GM23248 (cell line): ENCODE data around the gene RMI2. TPM values are rescaled to one million over a fixed set of nuclear protein-coding genes. Genes with fewer than 3 reads are reported as not detected.
A peak's percentile ranks its signal among the peaks of the same experiment; 100 is the strongest.

Source experiments
- DNase-seq: peaks from one replicate; pipeline ENCODE4 v3.0.0-alpha.2; 2015
- H2AFZ ChIP-seq: fragments of 200-600 bp; sonication (generic); 2 replicates; pipeline ENCODE4 v1.6.1; 2016; ENCODE audit warnings: antibody characterized with exemption
- H3F3A ChIP-seq: fragments of 200-600 bp; sonication (generic); 2 replicates; pipeline ENCODE4 v1.6.1; 2016; ENCODE audit warnings: mild to moderate bottlenecking, antibody characterized with exemption, mixed run types; ENCODE audit not compliant: insufficient read depth
- H3K27ac ChIP-seq: fragments of 200-600 bp; sonication (generic); 2 replicates; pipeline ENCODE4 v1.5.1; 2016; ENCODE audit warnings: mild to moderate bottlenecking
- H3K27me3 ChIP-seq: fragments of 200-600 bp; sonication (generic); replicated peaks from 2 replicates; pipeline ENCODE4 v1.6.1; 2016; ENCODE audit warnings: mild to moderate bottlenecking; ENCODE audit not compliant: insufficient read depth
- H3K36me3 ChIP-seq: fragments of 200-600 bp; sonication (generic); 2 replicates; pipeline ENCODE4 v1.6.1; 2016; ENCODE audit warnings: low read depth, mild to moderate bottlenecking
- H3K4me1 ChIP-seq: fragments of 200-600 bp; sonication (generic); 2 replicates; pipeline ENCODE4 v1.6.1; 2016; ENCODE audit warnings: mild to moderate bottlenecking; ENCODE audit not compliant: insufficient read depth
- H3K4me2 ChIP-seq: fragments of 200-600 bp; sonication (generic); one replicate; pipeline ENCODE4 v1.6.1; 2016; ENCODE audit warnings: mild to moderate bottlenecking; ENCODE audit not compliant: unreplicated experiment
- H3K4me3 ChIP-seq: fragments of 200-600 bp; sonication (generic); 2 replicates; pipeline ENCODE4 v1.5.1; 2016; ENCODE audit warnings: mild to moderate bottlenecking
- H3K79me2 ChIP-seq: fragments of 200-600 bp; sonication (generic); 2 replicates; pipeline ENCODE4 v1.6.1; 2016; ENCODE audit warnings: mild to moderate bottlenecking; ENCODE audit not compliant: insufficient read depth
- H3K9ac ChIP-seq: fragments of 200-600 bp; sonication (generic); 2 replicates; pipeline ENCODE4 v1.6.1; 2016; ENCODE audit warnings: mild to moderate bottlenecking
- H3K9me2 ChIP-seq: fragments of 200-600 bp; sonication (generic); 2 replicates; pipeline ENCODE4 v1.6.1; 2016; ENCODE audit warnings: mixed run types, mild to moderate bottlenecking, moderate library complexity; ENCODE audit not compliant: insufficient read depth
- H3K9me3 ChIP-seq: fragments of 200-600 bp; sonication (generic); one replicate; pipeline ENCODE4 v1.6.1; 2017; ENCODE audit warnings: low read depth
- H4K20me1 ChIP-seq: fragments of 200-600 bp; sonication (generic); 2 replicates; pipeline ENCODE4 v1.6.0; 2016; ENCODE audit not compliant: insufficient read depth
- EZH2 ChIP-seq: fragments of 200-600 bp; sonication (generic); IDR thresholded peaks from 2 replicates; pipeline ENCODE4 v1.6.1; 2018; ENCODE audit warnings: antibody characterized with exemption, mild to moderate bottlenecking; ENCODE audit not compliant: insufficient read depth, poor library complexity, severe bottlenecking
- EZH2phosphoT487 ChIP-seq: fragments of 200-600 bp; sonication (generic); IDR thresholded peaks from 2 replicates; pipeline ENCODE4 v1.6.1; 2018; ENCODE audit warnings: antibody characterized with exemption, moderate library complexity, mild to moderate bottlenecking, low read depth; ENCODE audit not compliant: insufficient read depth
- WGBS, 2 experiments: methylation state at CpG; one replicate each; pipeline ENCODE4 v1.1.6; 2015 to 2017; ENCODE audit warnings: low lambda C conversion rate in 2 of 2, low coverage in 1 of 2; ENCODE audit errors: missing lambda C conversion rate in 2 of 2; 5-methylcytosine and 5-hydroxymethylcytosine counted together
- in situ Hi-C: fragments of 300-500 bp; cut with MboI; formaldehyde crosslinking; loops from 2 replicates; pipeline ENCODE4 v1.15.0; 2020
- polyA plus RNA-seq: library from polyadenylated mRNA; unstranded; fragments of >200 nt; fragmentation: Nextera tagmentation; extraction: Ambion mirVana; gene quantifications from 2 replicates; pipeline ENCODE4 v1.2.1, GENCODE V29; 2016
- total RNA-seq: library from RNA; depleted of rRNA; stranded (reverse); fragments of >200 nt; shearing (Covaris generic); gene quantifications from 2 replicates; pipeline ENCODE4 v1.2.3, GENCODE V29; 2014

The RMI2 gene
- total and polyA plus RNA-seq, 2 experiments from 2014 or later = 8.5 to 11.9 TPM

DNA sequence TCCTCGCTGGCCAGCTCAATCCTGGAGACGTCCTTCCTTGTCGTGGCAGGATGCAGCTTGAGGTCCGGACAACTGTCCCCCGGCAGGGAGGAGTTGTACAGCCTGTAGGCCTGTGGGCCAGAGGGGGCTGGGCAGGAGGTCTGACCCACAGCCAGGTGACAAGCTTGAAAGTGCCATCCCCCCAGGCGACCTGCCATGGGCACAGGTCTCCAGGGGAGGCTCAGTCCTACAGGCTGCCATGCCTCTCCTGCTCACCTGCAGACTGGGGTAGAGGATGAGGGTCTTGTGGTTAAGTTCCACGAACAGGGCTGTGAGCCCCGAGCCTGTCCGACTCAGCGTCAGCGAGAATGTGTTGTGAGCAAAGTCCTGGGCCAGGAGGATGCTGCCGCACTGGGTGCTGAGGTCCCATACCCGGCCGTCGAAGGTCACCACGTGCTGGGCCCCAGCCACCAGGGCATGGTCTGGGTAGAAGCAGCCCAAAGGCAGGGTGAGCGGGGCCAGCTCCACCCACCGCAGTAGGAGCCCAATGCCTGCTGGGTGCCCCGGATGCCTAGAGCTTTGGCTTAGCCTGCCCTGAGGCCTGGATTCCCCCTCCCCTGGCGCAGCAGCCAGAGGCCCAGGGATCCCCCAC lies 39.8 kb downstream of the RMI2 start:
- 83 to 91% methylated on average over 18 to 20 of the region's 20 CpGs for WGBS, 2 experiments
- no peaks in the 10 kb centered on the region for H3F3A ChIP-seq
- H3K9ac ChIP-seq = no peak overlapping the region
- H3K36me3 ChIP-seq = no peaks in the 10 kb centered on the region
- no peaks in the 10 kb centered on the region for H3K4me1 ChIP-seq
- TF ChIP-seq EZH2 = no peak
- no peak overlapping the region for H3K27ac ChIP-seq
- H3K4me3 ChIP-seq = no peak overlapping the region
- no peaks in the 10 kb centered on the region for H3K9me3 ChIP-seq
- H2AFZ ChIP-seq = no peak overlapping the region
- H3K9me2 ChIP-seq = no peaks in the 10 kb centered on the region
- DNase-seq = no peak
- no peaks in the 10 kb centered on the region for H3K79me2 ChIP-seq
- H4K20me1 ChIP-seq = no peaks in the 10 kb centered on the region
- no peaks in the 10 kb centered on the region for H3K27me3 ChIP-seq
- no peak overlapping the region for H3K4me2 ChIP-seq
- in situ Hi-C loops = no loop called here

DNA sequence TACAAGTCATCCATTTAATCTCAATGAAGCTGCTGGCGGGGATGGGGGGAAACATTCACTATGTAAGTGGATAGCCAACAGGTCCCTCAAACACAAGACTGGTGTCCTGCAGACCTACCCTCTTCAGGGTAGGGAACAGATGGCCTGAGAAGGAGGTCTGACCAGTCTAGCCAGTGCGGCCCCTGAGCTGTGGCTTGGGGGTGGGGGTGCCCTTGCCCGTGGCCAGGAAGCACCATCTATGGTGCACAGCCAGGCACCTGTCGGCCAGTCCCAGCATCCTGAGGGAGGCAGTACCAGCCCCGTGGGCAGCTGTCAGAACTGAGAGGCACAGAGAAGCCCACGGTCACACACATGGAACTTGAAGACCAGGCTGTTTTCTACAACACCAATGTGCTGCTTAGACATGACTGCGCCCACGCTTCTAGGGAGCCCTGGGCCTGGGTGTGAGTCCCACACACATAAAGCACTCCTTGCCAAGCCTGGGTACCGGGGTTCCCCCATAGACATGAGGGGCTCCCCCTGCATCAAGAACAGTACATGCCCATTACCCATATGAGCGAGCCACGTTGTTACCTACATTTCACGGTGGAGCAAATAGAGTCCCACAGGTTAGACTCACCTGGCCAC lies 40.9 kb downstream of the RMI2 start:
- Histone ChIP-seq H3F3A (no peaks in the 10 kb centered on the region), H3K9ac (no peak overlapping the region), H3K4me3 (no peak overlapping the region), H3K9me2 (no peaks in the 10 kb centered on the region), H3K9me3 (no peaks in the 10 kb centered on the region), H3K36me3 (no peaks in the 10 kb centered on the region), H3K4me2 (no peak overlapping the region), H2AFZ (no peak overlapping the region), H3K79me2 (no peaks in the 10 kb centered on the region), H3K27ac (no peak overlapping the region), H3K4me1 (no peaks in the 10 kb centered on the region), H3K27me3 (no peaks in the 10 kb centered on the region), H4K20me1 (no peaks in the 10 kb centered on the region)
- in situ Hi-C loops = no loop called here
- WGBS, 2 experiments = 89 to 91% methylated on average over 11 to 12 of the region's 12 CpGs
- DNase-seq = no peak
- TF ChIP-seq EZH2phosphoT487 (no peak), EZH2 (no peak)

DNA sequence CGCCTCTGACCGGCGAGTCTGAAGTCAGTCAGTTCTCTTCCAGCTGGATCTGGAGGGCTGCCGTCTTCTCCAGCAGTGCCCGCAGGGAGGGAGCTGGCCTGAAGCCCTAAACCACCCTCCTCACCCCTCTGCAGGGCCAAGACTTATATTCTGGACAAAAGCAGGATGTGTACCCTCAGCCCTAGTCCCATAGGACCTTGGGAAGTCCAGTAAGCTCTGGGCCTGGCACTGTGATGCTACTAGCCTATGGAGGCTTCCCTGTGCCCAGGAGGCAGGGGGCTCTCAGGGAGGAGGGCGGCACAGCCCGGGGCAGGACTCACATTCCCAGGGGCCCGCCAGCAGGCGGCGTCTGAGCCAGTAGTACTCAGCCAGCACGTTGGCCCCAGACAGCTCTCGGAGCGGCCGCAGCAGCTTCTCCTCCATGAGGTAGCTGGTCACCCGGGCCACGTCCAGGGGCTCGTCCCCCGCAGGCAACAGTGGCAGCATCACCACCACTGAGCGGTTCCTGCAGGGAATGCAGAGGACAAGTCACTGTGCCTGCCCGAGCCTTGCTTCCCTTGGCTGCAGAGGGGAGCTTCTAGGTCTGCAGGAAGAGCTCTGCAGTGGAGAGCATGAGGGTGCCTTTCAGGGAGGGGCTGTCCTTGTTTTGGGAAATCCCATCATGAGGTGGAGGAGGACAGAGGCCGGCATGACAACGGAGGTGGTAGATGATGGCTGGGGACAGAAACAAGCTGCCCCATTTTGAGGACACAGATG lies 41.7 kb downstream of the RMI2 start:
- Histone ChIP-seq H3K36me3 (no peaks in the 10 kb centered on the region), H3F3A (no peaks in the 10 kb centered on the region), H3K79me2 (no peaks in the 10 kb centered on the region), H3K4me3 (no peak overlapping the region), H2AFZ (no peak overlapping the region), H3K9me3 (no peaks in the 10 kb centered on the region), H3K4me2 (no peak overlapping the region), H3K27me3 (no peaks in the 10 kb centered on the region), H3K9ac (no peak overlapping the region), H3K27ac (no peak overlapping the region), H3K9me2 (no peaks in the 10 kb centered on the region), H4K20me1 (no peaks in the 10 kb centered on the region), H3K4me1 (no peaks in the 10 kb centered on the region)
- in situ Hi-C loops = no loop called here
- 8 to 11% methylated on average over 15 to 22 of the region's 22 CpGs for WGBS, 2 experiments
- peak; percentile 81 for DNase-seq
- TF ChIP-seq EZH2 (no peak), EZH2phosphoT487 (no peak)

DNA sequence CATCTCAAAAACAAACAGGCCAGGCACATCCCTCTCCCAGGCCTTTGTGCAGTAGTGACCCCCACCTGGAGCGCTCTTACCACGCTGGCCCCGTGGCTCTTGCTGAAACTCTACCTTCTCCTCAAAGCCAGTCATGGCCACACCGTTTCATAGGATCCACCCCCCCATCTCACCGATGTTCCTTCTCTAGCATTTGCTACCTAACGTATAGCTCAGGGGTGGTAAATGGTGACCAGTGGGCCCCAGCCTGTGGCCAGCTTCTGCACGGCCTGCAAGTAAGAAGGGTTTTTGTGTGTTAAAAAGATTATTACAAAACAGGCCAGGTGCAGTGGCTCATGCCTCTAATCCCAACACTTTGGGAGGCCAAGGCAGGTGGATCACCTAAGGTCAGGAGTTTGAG lies 43.8 kb downstream of the RMI2 start:
- H3K27me3 ChIP-seq = no peaks in the 10 kb centered on the region
- no peaks in the 10 kb centered on the region for H3K9me3 ChIP-seq
- no peak overlapping the region for H3K4me3 ChIP-seq
- H2AFZ ChIP-seq = no peak overlapping the region
- 80 to 81% methylated on average over 7 of the region's 7 CpGs for WGBS, 2 experiments
- no peak overlapping the region for H3K9ac ChIP-seq
- in situ Hi-C loops = no loop called here
- no peaks in the 10 kb centered on the region for H3K4me1 ChIP-seq
- TF ChIP-seq EZH2 (no peak), EZH2phosphoT487 (no peak)
- no peak overlapping the region for H3K27ac ChIP-seq
- no peak overlapping the region for H3K4me2 ChIP-seq
- H3K79me2 ChIP-seq = no peaks in the 10 kb centered on the region
- H3K9me2 ChIP-seq = no peaks in the 10 kb centered on the region
- no peaks in the 10 kb centered on the region for H3K36me3 ChIP-seq
- DNase-seq = no peak
- H3F3A ChIP-seq = no peaks in the 10 kb centered on the region
- no peaks in the 10 kb centered on the region for H4K20me1 ChIP-seq
